UCSD-AML1 (cell line): ENCODE measurements around the gene UBALD2.
A peak's percentile ranks its signal among the peaks of the same experiment; 100 is the strongest.
"Not testable (repeated sequence)": the region's sequence is repeated elsewhere in the genome, so short reads cannot be mapped to it uniquely, and the experiment has no call there.

Source experiments
- DNase-seq: peaks from one replicate; lab custom pipeline; 2025; ENCODE audit not compliant: unreplicated experiment; lab: John Stamatoyannopoulos, UW

Gene UBALD2

DNA sequence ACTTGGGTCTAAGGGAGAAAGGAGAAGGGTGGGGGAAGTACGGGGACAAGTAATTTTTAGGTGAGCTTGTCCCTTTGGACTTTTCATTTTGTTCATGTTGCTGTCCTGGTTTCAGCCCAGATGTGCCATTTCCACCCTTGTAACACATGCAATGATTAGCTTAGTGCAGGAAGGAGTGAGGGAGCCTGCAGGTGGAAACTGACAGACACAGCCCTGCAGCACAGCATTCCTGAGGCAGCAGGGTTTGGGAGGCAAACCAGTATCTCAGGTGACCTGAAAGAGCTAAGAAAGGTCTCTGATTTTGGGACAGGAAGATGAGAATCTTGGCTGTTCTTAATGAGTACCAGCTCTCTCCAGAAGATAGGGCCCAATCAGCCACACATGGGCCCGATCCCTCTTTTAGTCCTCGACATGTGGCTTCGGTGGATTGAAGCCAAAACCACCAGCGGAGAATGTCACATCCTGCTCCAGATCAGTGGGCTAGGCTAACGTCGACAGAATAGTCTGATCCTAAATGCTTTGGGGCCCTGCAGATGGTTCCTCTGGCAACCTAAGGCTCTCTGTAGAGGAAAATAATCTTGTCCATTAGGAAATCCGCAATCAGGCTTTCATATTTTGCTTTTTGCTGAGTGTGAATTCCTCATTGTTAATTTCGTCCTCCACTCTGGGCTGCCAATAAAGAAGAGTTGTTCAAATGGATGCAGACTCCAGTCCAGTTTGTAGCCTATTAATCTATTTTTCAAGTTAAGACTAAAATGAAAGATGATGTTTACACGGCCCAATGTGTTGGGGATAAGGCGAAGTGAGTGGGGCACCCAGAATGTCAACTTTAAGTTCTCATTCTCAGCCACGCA, 21.1 kb upstream of the UBALD2 start:
- DNase-seq = peak; percentile 36

GRCh38 chr17:76244721-76245120, 20.4 kb upstream of the UBALD2 start:
- DNase-seq = not testable (repeated sequence)

- DNase-seq = no peak
Observed at GRCh38 chr17:76246080-76247066, 18.8 kb upstream of the UBALD2 start.

DNA sequence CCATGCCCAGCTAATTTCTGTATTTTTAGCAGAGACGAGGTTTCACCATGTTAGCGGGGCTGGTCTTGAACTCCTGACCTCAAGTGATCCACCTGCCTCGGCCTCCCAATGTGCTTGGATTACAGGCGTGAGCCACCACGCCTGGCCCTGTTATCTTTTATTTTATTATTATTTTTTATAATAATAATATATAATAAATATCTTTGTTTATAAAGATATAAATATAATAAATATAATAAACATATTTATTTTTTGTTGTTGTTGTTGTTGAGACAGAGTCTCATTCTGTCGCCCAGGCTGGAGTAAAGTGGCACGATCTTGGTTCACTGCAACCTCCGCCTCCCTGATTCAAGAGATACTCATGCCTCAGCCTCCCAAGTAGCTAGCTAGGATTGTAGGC, 17.8 kb upstream of the UBALD2 start:
- no peak for DNase-seq

GRCh38 chr17:76248013-76248782, 16.9 kb upstream of the UBALD2 start:
- DNase-seq = no peak

DNA sequence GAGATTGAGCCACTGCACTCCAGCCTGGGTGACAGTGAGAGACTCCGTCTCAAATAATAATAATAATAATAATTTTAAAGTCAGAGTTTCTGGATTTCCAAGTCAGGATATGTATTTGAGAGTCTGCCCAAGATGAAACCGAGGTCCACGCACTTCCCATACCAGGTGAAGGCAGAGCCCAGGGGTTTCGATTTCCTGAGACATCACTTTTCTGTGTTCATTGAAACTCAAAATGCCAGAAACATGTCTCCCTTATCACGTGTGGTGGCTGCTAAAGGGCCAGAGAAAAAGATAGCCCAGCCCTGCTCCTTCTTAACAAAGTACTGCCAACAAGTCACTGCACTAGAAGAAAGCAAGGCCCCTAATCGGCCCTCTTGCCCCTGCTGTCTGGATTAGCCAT, 15.0 kb upstream of the UBALD2 start:
- no peak for DNase-seq

GRCh38 chr17:76251478-76252039, 13.6 kb upstream of the UBALD2 start:
- no peak for DNase-seq

DNA sequence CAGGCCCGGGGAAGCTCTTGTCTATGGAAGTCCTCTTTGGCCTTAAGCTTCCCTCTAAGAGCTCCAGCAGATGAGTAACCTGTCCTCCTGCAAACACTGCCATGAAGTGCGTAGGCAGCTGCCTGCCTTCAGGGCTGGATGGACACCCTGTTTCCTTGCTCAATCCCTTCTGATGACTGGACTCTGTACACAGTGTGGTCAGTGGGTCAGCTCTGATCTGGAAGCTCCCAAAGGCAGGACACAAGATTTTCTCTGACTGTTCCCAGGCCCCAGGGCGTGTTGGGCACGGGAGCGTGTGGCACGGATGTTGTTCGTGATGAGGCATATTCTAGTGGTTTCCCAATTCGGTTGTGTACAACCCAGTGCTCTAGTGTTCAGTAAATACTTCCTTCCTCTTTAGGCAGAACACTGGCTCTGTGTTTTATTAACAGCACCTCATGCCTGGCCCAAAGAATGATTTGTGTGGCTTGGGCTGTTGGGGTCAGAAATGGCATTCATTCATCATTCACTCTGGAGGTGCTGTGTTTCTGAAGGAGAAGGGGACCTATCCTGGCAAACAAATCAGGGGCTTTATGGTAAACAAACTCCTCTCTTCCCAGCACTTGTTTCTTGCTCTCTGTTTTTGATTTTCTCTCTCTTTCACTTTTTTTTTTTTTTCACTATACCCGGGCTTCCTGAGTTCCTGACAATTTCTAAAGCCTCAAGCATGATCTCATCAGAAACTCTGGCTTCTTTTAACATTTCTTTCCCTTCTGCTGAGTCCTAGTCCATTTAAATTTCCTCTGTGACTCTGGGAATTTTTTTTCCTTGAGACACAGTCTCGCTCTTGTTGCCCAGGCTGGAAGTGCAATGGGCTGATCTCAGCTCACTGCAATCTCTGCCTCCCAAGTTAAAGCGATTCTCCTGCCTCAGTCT, 12.9 kb upstream of the UBALD2 start:
- peak; percentile 59 for DNase-seq

DNA sequence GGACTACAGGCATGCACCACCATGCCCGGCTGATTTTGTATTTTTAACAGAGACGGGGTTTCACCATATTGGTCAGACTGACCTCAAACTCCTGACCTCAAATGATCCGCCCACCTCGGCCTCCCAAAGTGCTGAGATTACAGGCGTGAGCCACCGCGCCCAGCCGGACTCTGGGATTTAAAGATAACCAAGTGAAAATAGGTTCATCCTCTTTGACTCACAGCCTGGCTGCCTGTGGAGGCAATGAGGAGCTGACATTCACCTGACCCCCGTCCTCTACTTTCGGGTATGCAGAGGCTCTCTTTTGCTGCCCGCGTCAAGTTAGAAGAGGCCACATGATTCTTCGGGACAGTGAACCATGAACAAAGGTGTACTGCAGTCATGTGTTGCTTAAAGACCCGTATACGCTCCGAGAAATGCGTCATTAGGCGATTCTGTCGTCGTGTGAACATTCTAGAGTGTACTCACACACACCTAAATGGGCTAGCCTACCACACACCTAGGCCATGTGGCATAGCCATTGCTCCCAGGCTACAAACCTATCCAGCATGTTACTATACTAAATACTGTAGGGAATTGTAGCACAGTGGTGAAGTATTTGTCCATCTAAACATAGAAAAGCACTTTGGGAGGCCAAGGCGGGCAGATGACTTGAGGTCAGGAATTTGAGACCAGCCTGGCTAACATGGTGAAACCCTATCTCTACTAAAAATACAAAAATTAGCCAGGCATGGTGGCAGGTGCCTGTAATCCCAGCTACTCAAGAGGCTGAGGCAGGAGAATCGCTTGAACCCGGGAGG, 12.0 kb upstream of the UBALD2 start:
- not testable (repeated sequence) for DNase-seq

GRCh38 chr17:76253841-76254240, 11.3 kb upstream of the UBALD2 start:
- no peak for DNase-seq

DNA sequence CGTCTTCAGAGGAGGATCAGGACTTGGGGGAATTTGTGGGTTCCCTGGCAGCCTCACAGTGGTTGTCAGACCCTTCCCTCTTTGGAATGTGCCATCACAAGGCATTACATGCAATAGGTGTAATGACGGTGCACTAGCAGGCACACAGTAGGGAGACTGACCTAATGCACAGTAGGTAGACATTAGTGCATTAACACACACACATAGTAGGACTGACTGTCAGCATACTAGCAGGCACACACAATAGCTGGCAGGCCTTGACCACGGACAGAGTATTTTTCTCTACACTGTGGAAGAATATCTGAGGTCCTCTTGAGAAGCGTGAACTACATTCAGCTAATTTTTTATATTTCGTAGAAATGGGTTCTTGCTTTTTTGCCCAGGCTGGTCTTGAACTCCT, 10.9 kb upstream of the UBALD2 start:
- no peak for DNase-seq

DNA sequence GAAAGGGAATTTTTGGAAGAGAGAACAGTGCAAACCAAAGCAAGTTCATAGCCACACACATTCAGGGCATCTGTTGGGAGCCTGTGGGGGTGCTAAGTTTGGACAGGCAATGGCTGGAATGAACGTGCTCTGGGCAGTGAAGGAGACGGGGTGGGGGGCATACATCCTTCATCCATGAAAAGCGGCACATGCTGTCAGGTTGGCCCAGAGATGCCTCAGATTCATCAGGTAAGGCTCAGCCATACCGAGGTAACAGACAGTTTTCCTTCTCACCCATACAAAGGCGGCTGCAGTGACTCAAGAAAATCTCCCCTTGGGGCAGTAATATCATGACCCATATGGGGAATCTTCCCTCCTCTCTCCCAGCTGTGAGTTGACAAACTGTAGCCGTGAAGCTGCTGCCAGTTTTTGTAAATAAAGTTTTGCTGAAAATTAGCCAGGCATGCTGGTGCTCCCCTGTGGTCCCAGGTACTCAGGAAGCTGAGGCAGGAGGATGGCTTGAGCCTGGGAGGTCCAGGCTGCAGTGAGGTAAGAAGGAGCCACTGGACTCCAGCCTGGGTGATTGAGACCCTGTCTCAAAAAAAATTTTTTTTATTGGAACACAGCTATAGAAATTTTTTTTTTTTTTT, 9.2 kb upstream of the UBALD2 start:
- DNase-seq = no peak

DNA sequence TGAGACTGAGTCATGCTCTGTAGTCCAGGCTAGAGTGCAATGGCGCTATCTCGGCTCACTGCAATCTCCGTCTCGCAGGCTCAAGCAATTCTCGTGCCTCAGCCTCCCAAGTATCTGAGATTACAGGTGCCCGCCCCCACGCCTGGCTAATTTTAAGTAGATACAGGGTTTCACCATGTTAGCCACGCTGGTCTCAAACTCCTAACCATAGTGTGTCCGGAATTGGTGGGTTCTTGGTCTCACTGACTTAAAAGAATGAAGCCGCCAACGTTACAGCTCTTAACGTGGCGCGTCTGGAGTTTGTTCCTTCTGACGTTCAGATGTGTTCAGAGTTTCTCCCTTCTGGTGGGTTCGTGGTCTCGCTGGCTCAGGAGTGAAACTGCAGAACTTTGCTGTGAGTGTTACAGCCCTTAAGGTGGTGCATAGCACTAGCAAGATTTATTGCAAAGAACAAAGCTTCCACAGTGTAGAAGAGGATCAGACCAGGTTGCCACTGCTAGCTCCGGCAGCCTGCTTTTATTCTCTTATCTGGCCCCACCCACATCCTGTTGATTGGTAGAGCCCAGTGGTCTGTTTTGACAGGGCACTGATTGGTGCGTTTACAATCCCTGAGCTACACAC, 8.6 kb upstream of the UBALD2 start:
- not testable (repeated sequence) for DNase-seq

- DNase-seq = no peak
Observed at GRCh38 chr17:76260220-76260619, 4.9 kb upstream of the UBALD2 start.

DNA sequence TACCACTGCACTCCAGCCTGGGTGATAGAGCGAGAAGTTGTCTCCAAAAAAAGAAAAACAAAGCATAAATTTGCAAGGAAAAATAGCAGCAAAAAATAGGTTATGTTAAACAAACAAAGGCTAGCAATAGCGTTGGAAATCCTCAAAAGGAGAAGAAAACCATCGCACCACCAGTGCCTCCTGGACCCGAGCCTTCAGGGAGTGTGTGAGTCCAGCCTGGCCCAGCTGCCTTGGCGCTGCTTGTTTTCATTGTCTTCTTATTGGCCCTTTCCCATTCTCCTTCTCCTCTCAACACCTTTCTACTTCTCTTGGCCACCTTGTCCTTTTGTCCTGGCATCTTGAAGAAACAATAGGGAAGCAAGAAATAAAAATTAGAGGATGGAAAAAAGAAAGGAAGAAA, 4.5 kb upstream of the UBALD2 start:
- DNase-seq = no peak

DNA sequence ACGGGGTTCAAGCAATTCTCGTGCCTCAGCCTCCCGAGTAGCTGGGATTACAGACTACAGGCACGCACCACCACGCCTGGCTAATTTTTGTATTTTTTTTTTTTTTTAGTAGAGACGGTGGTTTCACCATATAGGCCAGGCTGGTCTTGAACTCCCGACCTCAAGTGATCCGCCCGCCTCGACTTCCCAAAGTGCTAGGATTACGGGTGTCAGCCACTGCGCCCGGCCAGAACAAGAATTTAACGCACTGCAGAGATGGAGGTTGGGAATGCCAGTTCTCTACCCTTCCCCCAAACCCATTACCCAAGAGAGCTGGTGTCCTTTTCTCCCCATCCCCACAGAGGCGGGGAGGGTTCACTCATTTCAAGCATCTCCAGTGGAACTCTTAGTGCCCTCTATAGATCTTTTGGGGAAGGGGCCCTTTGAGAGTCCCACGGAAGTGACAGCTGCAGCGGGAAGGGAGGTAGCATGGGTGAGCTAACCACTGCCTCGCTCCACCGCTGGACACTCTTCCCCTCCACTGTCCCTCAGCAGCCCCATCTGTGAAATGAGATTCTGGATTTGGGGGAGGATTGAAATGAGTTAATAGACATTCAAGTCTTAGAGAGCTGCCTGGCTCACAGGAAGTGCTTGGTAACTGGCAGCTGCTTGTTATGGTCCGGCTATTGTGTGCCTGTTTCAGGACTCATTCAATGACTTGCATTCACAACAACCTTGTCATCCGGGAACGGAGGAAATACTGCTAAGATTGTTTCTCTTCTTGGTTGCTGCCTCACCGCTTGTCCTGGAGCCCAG, 3.5 kb upstream of the UBALD2 start:
- DNase-seq = no peak

DNA sequence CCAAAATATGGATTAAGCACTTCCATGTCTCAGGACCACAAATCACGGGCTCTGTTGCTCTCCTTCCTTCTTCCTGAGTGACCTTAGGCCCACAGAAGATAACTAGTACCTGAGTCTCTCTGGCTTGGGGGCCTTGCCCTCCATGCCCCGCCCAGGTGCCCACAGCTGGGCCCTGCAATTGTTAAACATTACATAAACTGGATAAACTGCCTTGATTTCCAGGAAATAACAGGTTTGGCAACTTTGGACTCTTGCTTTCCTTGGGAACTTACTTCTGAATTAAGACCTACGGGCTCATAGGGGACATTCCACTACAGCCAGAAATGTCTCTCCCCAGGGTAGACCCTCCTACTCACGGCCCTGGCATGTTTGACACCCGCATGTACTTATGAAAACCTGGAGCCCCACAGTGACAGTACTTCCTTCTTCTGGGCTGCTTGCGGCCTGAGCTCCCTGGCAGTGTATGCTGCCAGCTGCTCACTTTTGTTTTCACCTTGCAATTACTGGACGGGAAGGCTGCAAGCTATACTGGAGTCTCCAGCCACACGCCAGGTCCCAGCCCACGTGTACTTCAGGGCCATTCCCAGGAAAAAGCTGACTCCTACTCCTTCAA, 2.3 kb upstream of the UBALD2 start:
- DNase-seq = peak; percentile 57
